Measurements from ENCODE around the gene BASP1.
"Not testable (repeated sequence)": the region's sequence is repeated elsewhere in the genome, so short reads cannot be mapped to it uniquely, and the experiment has no call there.

BASP1 gene

DNA sequence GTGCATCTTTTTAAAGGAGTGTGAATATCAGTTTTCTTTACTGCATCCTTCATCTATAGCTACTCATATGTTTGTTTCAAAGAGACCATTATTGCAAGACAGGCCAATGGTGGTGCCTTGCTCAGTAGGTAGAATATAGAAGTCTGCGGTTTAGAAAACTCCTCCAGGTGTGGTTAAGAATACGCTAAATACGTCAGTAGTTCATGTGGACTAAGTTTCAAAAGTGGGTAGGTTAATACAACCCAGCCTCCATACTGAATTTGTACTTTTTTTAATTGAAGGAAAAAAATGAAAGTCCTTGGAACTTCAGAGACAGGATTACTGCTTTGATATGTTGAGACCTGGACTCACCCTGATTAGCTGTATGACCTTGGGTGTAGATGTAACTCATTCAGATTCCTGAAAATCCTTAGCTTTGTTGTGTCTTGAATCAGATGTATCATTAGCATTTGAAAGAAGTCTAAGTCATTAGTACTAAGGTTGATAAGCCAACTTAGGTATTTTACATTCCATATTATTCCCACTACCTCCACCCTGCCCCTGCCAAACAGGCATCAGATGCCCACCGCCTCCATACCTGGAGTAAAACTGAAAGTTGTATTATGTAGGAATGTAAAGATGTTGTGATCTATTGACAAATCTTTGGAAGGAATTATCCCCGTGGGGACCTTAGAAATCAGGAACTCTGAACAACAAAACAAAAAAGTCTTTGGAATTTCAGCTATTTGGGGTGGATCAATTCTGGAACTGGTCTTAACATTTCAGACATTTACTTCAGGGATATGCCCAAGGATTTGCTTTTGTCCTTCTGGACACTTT lies 6.1 kb downstream of the BASP1 start:
- no peak for DNase-seq (ENCODE audit: low spot score)

DNA sequence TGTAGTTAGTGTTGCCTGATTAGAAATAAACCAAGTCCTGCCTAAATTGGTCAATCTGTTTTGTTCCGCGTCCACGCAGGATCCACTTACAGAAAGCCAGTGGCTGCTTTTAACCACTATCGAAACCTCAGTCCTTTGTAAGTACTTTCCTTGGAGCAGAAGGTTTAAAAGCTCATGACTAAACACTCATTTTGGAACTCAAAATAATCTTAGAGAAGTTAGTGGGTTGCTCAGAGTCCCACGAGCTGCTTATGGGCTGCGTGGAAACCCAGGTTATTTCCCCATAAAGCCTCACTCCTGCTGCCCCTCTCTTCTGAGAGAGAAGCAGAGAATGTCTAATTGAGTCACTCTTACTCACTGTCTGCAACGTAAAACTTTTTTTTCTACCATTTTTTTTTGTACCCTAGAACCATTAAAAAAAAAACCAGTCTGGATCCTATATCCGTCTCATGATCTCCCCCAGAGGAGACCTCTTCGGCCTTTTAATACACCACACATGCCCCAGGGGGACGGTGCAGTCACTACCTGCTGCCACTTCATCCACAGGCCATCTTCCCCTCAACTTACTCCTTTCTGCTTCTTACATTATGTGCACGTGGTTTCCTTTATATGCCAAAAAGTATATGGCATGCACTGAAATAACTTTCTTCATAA lies 7.6 kb downstream of the BASP1 start:
- no peak for DNase-seq (ENCODE audit: low spot score)

DNA sequence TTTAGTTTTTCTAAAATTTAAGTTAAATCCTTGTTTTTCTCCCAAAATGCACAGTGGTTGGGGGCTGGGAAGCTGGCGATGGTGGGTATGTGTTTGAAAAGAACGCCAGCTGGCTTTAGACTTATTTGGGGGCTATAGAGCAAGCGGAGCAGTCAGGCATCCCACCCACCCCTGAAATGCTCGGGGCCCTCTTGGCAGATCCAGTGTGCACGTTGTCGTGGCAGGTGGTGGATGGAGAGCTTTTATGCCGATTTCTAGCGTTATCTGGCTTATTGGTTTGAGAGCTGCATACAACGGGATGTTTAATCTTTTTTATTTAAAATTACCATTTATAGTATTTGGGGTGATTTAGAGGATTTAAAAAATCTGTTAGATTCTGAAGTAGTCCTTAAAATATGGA lies 8.1 kb downstream of the BASP1 start:
- no peak for DNase-seq (ENCODE audit: low spot score)

DNA sequence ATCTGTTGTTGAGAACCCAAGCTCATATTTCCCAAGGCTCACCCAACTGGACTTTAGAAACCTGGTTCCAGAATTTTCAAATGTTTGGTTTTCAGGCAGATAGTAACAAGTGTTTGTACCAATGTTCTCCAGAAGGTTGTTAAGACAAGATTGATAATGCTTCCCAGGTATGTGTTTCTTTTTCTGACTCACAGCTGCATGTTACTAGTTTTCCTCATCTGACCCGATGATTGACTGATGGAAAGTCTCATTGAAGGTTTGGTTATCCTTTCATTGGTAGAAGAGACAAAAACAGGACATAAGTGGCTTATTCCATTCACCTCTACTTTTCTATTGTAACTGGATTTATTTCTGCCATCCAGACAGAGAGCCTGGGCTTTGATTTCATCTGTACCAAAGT lies 10.4 kb downstream of the BASP1 start:
- no peak for DNase-seq (ENCODE audit: low spot score)

DNA sequence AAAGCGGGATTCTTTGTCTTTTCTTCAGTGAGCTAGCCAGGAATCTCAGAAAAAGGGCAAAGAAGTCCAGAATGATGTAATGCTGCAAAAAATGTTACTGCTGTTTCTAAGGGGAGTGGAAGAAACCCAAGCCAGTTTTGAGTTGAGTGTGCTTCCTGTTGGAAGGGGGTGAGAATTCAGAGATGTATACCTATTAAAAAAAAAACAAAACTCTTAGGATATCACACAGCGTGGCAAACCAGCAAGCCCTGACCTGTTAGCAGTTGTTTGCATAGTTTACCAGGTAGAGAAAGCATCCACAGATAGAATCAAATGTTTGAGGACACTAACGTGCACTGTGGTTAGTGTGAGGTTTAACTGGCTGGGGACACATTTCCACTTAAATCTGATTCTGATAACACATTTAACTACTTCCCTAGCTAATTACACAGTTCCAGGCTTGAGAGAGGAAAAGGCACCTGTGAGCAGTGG lies 11.4 kb downstream of the BASP1 start:
- DNase-seq (ENCODE audit: low spot score), result no peak

DNA sequence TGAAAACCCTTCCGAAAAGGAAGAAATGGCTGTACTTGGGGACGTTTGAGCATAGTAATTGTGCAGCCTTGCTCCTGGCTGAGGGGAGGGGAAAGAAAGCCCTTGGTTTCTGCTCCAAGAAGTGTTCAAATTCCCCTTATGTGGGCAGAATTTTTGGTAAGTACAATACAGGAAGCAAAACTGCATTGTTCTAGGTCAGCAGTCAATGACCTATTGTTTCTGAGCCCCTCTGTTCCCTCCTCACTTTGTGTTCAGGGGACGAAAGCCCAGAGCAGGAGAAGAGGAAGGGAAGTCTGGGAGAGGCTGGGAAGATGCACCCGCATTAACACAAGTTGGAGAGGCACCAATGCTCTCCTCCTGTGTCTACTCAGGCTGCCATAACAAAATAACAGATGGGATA lies 11.9 kb downstream of the BASP1 start:
- DNase-seq (ENCODE audit: low spot score), result peak; percentile 30

DNA sequence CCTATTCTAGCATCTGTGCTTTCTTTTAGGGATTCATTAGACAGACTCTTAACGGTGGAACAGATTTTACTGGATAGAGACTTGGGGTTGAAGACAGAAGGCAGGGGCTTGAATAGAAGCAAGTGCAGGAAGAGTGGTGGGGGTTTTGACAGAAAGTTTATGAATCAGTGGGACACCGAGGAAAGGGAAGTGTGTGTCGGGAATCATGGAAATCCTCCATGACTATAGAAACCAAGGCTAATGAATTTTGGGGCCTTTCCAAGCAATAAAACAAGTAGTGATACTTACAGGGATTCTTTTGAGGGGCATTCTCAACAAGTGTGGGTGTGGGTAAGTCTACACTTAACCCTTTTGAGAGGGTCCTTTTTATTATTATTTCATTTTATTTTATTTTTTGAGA lies 12.8 kb downstream of the BASP1 start:
- DNase-seq (ENCODE audit: low spot score), result no peak

DNA sequence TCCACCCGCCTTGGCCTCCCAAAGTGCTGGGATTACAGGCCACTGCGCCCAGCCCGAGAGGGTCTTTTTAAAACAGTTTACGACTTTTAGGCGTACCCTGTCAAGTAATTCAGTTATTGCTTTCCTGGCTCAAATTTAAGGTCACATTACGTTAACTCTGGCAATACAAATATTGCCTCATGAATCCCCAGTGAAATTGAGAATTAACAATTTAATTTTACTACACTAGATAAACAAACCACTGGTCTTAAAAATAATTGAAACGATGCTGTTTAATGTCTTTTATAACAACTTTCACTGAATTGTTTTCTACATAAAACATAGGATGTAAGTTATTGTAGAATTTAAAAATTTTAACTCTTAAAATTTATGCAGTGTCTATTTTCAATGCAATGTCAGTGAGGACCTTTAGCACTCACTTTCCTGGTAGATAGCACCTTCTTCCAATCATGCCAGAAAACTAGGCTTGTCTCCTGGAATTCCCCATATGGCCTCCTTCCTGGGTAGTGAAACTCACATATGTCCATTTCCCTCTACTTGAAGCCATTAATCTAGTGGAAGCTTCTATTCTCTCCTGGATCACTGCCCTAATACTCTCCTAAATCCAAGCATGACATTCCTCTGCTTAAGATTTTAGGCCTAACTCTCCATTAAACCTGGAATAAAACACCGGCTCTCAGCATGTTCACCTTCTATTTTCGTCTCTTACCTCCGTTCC lies 13.5 kb downstream of the BASP1 start:
- no peak for DNase-seq (ENCODE audit: low spot score)

DNA sequence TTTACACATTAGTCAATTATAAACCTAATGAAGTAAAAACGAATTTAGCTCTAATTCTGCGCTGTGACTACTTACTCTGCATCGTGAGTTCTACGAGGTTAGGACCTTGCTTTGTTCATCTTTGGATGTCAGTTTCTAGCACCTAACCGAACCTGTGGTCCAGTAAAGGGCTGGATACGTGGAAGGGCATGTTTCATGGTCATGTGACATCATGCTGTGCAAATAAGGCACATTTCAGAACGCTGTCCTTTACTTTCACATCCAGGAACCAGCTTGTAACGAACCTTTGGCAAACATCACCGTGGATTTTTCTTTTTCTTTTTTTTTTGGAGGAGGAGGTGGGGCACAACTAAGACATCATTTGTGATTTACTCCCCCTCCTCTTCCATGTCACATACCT lies 15.0 kb downstream of the BASP1 start:
- DNase-seq (ENCODE audit: low spot score), result no peak

DNA sequence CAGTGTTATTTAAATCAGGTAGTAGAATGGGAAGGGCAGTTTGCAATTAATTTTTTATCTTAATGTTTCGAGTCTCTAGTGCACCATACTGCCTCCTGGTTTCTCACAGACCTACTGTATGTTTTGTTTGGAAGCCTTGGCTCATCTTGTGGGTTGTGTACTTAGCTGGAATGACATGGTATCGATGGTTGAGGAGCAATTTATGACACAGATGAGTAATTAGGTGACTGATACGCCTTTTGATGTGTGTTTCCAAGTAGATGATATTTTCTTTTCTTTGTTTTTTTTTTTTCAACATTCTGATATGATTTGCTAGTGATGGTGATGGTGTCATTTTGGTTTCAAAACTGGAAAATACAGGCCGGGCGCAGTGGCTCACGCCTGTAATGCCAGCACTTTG lies 16.1 kb downstream of the BASP1 start:
- DNase-seq (ENCODE audit: low spot score), result no peak

DNA sequence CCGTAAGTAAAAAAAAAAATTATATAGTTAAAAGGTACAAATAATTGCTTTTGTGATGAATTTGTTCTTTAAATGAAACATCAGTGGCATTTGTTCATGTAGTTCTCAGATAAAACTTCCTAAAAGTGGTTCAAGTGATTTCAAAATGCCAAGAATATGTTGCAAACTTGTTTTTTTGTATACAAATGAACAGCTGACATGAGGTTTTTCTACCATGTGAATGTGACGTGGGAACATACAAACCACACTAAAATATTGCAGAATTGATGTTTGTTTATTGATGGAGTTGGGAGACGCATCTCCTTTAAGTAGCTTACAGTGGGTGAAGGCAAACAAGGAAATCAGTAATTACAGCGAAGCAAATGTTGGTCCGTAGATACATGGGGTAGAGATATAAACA lies 16.9 kb downstream of the BASP1 start:
- DNase-seq (ENCODE audit: low spot score), result no peak

DNA sequence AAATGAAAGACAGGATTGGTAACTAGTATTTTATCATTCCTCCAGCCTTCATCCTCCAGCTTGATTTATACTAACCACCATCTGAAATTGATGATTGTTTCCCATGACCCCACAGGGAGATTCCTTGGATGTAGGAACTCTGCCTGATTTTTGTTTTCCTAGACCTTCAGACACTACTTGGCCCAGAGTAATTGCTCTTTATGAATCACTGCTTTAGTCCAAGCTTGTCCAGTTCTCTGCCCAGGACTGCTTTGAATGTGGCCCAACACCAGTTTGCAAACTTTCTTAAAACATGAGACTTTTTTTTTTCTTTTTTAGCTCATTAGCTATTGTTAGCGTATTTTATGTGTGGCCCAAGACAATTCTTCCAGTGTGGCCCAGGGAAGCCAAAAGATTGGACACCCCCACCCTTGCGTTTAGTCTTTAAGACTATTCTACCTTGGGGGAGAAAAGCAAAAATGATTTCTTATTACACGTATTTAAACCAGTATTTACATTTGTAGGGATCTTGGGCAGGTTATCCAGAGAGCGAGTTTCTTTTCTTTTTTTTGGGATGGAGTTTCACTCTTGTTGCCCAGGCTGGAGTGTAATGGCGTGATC lies 18.4 kb downstream of the BASP1 start:
- DNase-seq (ENCODE audit: low spot score), result no peak

DNA sequence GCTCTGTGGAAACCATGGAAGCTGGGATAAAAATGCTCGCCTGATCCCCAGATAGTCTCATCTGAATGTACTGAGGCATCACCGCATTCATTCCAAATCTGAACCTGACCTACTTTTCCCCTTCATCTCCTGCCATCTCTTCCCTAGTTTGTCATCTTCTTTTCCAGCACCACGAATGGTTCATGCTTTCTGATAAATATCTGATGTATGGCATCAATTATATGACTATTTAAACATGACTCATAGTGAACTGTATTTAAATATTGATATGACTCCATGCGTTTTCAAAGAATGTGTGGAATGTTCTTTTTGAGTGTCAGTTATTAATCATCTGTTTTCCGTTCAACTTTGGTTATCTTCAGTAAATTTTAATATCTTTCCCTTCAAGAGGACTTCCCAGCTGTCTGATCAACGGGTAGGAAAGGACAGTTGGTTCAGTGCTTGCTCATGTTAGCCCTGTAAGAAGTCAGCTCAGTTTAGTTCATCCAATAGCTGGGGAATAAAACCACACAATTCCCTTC lies 21.1 kb downstream of the BASP1 start:
- no peak for DNase-seq (ENCODE audit: low spot score)

DNA sequence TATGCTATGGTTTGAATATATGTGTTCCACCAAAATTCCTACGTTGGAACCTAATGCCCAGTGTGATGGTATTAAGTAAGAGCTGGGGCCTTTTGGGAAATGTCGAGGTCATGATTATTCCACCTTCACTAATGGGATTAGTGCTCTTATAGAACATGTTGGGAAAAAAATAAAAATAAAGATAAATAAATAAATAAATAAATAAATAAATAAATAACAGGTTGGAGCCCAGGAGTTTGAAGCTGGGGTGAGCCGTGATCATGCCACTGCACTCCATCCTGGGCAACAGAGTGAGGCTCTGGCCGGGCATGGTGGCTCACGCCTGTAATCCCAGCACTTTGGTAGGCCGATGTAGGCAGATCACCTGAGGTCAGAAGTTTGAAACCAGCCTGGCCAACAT lies 22.5 kb downstream of the BASP1 start:
- no peak for DNase-seq (ENCODE audit: low spot score)

DNA sequence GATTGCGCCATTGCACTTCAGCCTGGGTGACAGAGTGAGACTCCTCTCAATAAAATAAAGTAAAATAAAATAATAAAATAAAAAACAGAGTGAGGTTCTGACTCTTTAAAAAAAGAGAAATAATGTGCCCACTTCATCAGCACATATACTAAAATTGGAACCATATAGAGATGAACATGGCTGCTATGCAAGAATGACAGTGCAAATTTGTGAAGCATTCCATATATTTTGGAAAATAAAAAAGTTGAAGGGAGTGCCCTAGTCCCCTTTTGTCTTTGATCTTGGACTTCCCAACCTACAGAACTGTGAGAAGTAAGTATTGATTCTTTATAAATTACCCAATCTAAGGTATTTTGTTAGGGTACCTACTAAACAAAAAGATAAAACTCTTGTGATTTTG lies 23.1 kb downstream of the BASP1 start:
- DNase-seq (ENCODE audit: low spot score), result no peak

DNA sequence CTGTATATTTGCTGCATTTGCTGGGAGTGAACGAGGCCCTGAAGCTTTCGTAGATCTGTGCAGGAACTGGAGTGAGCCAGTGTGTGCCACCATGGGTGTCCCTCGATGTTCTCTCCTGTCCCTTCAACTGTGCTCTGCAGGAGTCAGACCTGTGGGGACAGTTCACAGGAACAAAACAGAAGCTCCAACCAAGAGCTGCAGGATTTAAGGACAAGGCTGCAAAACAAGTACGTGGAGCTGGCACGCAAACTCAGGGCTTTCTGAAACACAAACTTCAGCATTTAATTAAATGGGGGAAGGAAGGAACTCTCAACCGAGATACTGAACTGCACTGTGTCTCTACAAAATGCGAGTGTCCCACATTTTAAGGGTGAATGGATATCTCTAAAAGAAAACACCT lies 24.2 kb downstream of the BASP1 start:
- no peak for DNase-seq (ENCODE audit: low spot score)

DNA sequence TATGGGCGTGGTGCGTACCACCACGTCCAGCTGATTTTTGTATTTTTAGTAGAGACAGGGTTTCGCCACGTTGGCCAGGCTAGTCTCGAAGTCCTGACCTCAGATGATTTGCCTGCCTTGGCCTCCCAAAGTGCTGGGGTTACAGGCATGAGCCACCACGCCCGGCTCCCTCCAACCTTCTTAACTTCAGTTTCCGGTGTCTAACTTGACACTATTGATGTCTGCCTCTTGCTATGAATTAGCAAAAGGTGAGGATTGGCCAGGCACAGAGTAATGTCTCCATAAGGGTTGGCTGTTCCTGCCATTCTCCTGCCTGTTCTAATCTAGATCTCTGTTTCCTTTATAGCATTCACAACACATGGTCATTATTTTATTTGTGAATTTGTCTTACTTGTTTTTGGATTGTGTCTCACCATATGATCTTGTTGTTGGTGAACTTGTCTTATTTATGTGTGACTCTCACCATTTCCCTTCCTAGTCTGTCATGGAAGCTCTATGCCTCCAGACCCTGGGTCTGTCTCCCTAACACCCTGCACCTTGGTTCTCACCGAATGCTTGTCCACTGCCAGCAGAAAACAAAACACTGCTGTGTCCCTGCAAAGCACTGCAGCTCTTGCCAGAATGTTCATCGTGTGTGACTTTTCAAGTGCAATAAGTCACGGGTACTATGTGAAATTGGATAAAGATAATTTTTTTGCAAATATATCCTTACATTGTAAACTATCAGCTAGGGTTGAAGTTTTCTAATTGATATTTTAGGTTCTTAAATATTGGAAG lies 26.0 kb downstream of the BASP1 start:
- no peak for DNase-seq (ENCODE audit: low spot score)

DNA sequence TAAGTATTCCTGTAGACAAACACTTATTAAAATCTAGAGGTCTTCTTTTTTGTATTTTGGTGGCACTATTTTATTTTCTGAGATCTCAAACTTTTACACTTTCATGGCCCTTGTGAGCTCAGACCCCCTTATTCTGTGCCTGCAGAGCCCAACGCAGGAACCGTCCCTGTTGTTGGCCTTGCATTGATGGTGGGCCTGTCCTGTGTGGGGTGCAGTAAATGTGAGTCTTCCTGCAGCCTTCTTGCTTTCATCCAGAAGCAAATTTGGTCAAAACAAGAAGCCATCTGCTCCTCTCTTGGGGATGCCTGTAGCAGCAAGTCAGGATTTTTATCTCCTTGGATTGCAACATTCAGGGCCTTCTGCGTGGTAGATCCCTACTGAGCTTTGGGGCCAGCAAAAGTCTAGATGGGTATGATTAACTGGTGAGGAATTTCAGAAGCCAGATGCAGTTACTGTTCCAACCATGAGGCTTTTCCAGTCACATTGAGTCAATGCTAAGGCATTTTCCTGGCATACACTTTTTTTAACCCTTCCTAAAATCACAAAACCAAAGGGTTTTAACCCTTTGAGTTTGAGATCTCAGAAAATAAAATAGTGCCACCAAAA lies 31.7 kb downstream of the BASP1 start:
- no peak for DNase-seq (ENCODE audit: low spot score)

DNA sequence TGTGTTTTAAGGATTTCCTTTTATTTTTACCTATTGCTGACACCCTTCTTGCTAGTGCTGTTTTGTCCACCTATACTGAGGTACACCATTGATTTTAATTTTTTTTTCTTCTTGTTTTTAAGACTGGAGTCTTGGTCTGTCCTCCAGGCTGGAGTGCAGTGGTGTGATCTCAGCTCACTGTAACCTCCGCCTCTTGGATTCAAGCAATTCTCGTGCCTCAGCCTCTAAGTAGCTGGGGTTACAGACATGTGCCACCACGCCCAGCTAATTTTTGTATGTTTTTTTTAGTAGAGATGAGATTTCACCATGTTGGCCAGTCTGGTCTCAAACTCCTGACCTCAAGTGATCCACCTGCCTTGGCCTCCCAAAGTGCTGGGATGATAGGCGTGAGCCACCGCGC lies 32.4 kb downstream of the BASP1 start:
- DNase-seq (ENCODE audit: low spot score), result not testable (repeated sequence)

DNA sequence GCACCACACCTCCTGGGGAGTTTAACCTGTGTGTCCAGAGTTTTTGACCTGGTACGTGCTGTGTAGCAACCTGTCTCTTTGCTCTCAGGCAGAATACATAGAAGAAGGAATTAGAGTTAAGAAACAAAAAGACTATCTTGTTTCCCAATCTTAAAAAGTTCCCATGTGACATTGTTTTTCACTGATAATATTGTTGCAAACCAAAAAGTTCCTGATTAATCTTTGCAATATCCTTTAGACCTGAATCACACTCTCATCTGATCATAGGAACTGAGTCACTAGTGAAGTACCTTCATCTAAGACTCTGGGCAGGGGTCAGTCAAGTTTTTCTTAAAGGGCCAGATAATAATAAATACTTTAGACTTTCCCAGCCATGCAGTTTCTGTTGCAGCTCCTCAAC lies 35.1 kb downstream of the BASP1 start:
- DNase-seq (ENCODE audit: low spot score), result no peak

DNA sequence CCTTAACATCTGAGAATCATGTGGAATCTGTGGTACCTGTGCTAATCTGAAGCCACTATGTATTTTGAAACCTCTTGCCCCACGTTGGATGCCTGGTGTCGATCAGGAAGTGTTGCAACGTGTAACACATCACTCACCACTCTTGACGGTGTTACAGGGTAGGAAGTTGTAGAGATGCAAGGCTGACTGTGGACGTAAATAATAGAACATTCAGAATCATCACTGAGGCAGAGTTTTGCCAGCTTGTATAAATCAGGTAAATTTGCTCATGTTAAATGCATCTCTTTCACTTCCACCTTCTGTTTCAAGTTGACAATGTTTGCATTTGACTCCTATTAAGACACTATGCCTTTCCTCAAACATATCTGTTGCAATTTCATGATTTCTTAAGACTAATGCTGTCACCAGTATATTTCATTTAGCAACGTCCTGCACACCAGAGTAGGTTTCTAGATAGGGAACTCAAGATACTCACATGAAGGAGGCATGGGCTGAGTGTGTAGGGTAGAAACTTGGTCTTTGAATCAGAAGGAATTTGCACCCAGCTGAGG lies 38.1 kb downstream of the BASP1 start:
- no peak for DNase-seq (ENCODE audit: low spot score)
